Activated T-cell treated with anti-CD3 and anti-CD28 coated beads for 48 hours (primary cell): Measurements from ENCODE around the gene ZMYND10.
"Not testable (repeated sequence)": the region's sequence is repeated elsewhere in the genome, so short reads cannot be mapped to it uniquely, and the experiment has no call there.

Experiments
- DNase-seq: peaks from one replicate; pipeline ENCODE4 v3.0.0-alpha.2; 2020; ENCODE audit warnings: low read depth

Gene ZMYND10

GRCh38 chr3:50325113-50325480, 20.4 kb downstream of the ZMYND10 start:
- DNase-seq, result no peak

GRCh38 chr3:50324351-50325112, 21.0 kb downstream of the ZMYND10 start:
- DNase-seq, result peak; percentile 64

GRCh38 chr3:50323614-50324199, 21.8 kb downstream of the ZMYND10 start:
- no peak for DNase-seq

GRCh38 chr3:50323092-50323600, 22.4 kb downstream of the ZMYND10 start:
- no peak for DNase-seq

GRCh38 chr3:50322386-50323091, 23.0 kb downstream of the ZMYND10 start, which contains the start of gene HYAL2:
HYAL2 (minus strand) TSS chr3:50322745; CDS start chr3:50320489, 2,256 bp downstream.
- DNase-seq, result no peak

GRCh38 chr3:50322115-50322385, 23.5 kb downstream of the ZMYND10 start:
- DNase-seq, result no peak

- peak; percentile 77 for DNase-seq
Observed at GRCh38 chr3:50321336-50322114, 24.0 kb downstream of the ZMYND10 start.

GRCh38 chr3:50320853-50321335, 24.6 kb downstream of the ZMYND10 start:
- DNase-seq, result peak; percentile 68

GRCh38 chr3:50319894-50320625, 25.5 kb downstream of the ZMYND10 start:
- DNase-seq, result no peak

GRCh38 chr3:50319181-50319893, 26.2 kb downstream of the ZMYND10 start:
- no peak for DNase-seq

- DNase-seq, result no peak
Observed at GRCh38 chr3:50318615-50319014, 26.9 kb downstream of the ZMYND10 start.

- DNase-seq, result no peak
Observed at GRCh38 chr3:50318163-50318562, 27.4 kb downstream of the ZMYND10 start.

- DNase-seq, result no peak
Observed at GRCh38 chr3:50317300-50317699, 28.2 kb downstream of the ZMYND10 start.

- peak; percentile 44 for DNase-seq
Observed at GRCh38 chr3:50316657-50317242, 28.8 kb downstream of the ZMYND10 start.

- no peak for DNase-seq
Observed at GRCh38 chr3:50314816-50315215, 30.7 kb downstream of the ZMYND10 start.

GRCh38 chr3:50314342-50314741, 31.2 kb downstream of the ZMYND10 start:
- DNase-seq, result no peak

GRCh38 chr3:50312041-50312440, 33.5 kb downstream of the ZMYND10 start:
- DNase-seq, result not testable (repeated sequence)

GRCh38 chr3:50304601-50305000, 40.9 kb downstream of the ZMYND10 start:
- no peak for DNase-seq

GRCh38 chr3:50303013-50303815, 42.3 kb downstream of the ZMYND10 start, which contains the start of gene HYAL1:
HYAL1 (minus strand) TSS chr3:50303574; CDS start chr3:50302956, 618 bp downstream.
- DNase-seq, result no peak
